Activated T-cell treated with anti-CD3 and anti-CD28 coated beads, Interleukin-2, amount 50 U/mL, for 4 hours (primary cell): ENCODE data around the gene NQO1. TPM values are rescaled to one million over a fixed set of nuclear protein-coding genes. Genes with fewer than 3 reads are reported as not detected.

ENCODE experiments used
- ATAC-seq, 2 donors: fragments of 200-7000 bp; cut with Tn5 transposase; one replicate each; pipeline ENCODE4 v1.10.0; 2021
- DNase-seq: peaks from one replicate; pipeline ENCODE4 v3.0.0-alpha.2; 2020
- H3K27me3 Mint-ChIP-seq: one replicate; pipeline ENCODE4 v1.8.0; 2021; ENCODE audit warnings: low read depth, mixed read lengths
- H3K36me3 Mint-ChIP-seq: one replicate; pipeline ENCODE4 v1.8.0; 2022; ENCODE audit warnings: mixed read lengths; ENCODE audit not compliant: insufficient read depth
- H3K4me1 Mint-ChIP-seq: one replicate; pipeline ENCODE4 v1.8.0; 2021; ENCODE audit warnings: low read depth, mixed read lengths
- H3K4me3 Mint-ChIP-seq: one replicate; pipeline ENCODE4 v1.8.0; 2021; ENCODE audit warnings: mild to moderate bottlenecking, moderate library complexity, mixed read lengths
- H3K9me3 Mint-ChIP-seq: one replicate; pipeline ENCODE4 v1.8.0; 2021; ENCODE audit warnings: mixed read lengths
- total RNA-seq, 3 donors: library from RNA; stranded (reverse); gene quantifications; one replicate each; pipeline ENCODE4 v1.2.1, GENCODE V29; 2021

Gene NQO1
- total RNA-seq, 3 donors from 2014 or later = 5.5 to 8.5 (median 6.0) TPM

DNA sequence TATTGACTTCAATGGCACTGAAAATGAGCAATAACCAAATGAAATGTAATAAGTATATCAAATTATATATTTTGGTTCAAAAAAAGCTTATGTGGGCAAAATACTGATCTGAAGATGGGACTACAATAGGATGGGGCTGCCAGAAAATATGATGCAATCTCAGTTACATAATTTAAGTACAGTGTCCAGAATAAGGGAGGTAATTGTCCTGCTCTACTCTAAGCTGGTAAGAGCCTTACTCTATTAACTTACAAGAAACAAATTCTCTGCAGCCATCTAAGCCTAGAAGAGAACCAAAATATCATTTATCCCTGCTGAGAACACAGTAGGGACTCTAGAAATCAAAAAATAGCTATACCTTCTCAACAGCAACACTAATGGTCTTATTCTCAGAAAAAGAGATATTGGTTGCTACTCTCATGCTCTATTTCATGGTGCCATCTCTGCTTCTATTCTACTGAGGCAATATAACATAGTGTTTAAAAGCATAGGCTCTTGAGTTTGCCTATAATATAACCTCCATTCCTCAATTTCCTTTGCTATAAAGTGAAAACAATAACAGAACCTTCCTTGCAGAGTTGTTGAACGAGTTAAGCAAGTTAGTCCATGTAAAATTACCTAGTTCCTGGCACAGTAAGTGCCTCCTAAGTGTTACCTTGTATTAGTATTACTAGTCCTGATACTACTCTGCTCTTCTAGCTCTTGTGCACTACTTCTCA is 19.9 kb downstream of the NQO1 start:
- H3K4me1 Mint-ChIP-seq = no peaks in the 10 kb centered on the region
- H3K4me3 Mint-ChIP-seq = no peak overlapping the region
- DNase-seq (no peak), ATAC-seq (no peak)
- no peaks in the 10 kb centered on the region for H3K9me3 Mint-ChIP-seq
- peaks cover 11% of the 10 kb centered on the region for H3K36me3 Mint-ChIP-seq
- no peaks in the 10 kb centered on the region for H3K27me3 Mint-ChIP-seq

DNA sequence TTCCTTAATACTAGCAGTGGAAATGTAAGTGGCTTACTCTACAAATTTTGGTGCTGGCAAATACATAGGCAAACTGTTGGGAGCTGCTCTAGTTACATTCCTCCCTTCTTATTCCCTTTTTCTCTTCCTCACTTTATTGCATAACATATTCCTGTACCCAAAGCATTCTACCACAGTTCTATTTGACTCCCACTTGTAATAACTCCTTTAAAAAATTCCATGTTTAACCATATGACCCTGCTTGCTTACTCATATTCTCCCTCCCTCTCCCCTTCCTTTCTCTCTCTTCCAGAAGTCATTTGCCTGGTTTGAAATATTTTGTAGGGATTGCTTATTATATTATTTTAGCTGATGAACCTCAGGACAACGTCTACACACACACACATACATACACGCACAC is 22.7 kb downstream of the NQO1 start:
- ATAC-seq (no peak), DNase-seq (no peak)
- H3K4me1 Mint-ChIP-seq = no peaks in the 10 kb centered on the region
- H3K36me3 Mint-ChIP-seq = peaks cover 15% of the 10 kb centered on the region
- H3K9me3 Mint-ChIP-seq = no peaks in the 10 kb centered on the region
- no peaks in the 10 kb centered on the region for H3K27me3 Mint-ChIP-seq
- H3K4me3 Mint-ChIP-seq = no peak overlapping the region

DNA sequence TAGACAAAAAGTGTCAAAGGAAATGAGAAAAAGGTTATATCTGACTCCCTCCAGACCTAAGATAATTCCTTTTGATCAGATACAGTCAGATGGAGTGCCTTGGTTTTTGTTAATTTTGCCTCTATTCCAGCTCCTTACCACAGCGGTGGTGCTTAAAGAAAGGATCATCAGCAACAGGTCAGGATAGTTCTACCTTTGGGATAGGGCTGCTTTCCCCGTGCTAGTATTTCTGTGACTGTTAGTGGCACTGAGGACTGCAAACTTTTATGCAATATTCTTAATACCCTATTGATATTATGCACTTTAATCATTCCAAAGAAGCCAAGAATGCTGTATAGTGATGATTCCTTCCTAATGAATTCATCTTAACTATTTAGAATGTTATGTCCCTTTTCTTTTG is 24.5 kb downstream of the NQO1 start:
- no peaks in the 10 kb centered on the region for H3K27me3 Mint-ChIP-seq
- H3K36me3 Mint-ChIP-seq = peaks cover 17% of the 10 kb centered on the region
- DNase-seq (no peak), ATAC-seq (no peak)
- no peaks in the 10 kb centered on the region for H3K9me3 Mint-ChIP-seq
- H3K4me3 Mint-ChIP-seq = no peak overlapping the region
- H3K4me1 Mint-ChIP-seq = no peaks in the 10 kb centered on the region

DNA sequence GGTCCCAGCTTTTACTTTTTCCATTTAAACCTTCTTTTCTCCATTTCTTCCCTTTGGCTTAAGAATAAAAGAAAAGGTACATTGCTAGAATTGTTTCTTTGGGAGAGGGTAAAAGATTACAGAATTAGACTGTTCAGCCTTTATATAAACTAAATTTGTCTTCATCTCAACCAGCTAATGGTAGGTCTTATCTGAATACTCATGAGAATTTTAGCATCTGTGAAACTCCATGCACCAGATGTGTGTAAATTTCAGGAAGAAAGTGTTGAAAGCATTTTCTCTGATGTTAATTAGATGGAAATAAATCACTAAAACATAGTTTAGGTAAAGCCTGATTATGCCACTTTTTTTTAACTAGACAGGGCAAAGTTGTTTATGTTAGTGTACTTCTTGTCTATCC is 24.9 kb downstream of the NQO1 start:
- DNase-seq (no peak), ATAC-seq (no peak)
- no peak overlapping the region for H3K4me3 Mint-ChIP-seq
- no peaks in the 10 kb centered on the region for H3K9me3 Mint-ChIP-seq
- peaks cover 19% of the 10 kb centered on the region for H3K36me3 Mint-ChIP-seq
- H3K4me1 Mint-ChIP-seq = no peaks in the 10 kb centered on the region
- H3K27me3 Mint-ChIP-seq = no peaks in the 10 kb centered on the region

DNA sequence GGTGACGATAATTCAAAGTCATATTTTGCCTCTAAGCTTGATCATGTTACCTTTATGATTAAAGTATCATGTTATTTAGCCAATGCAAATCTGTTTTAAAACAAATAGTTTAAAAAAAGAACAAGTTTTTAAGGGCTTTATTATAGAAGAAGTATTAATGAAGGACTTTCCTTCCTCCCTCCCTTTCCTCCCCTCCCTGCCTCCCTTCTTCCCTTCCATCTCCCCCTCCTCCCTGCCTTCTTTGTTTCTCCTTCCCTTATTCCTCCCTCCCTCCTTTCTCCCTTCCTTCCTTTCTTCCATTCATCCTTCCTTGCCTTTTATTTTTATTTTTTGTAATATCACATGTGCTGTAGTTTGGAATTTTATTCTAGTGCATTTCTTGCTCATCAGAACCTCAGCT is 26.4 kb downstream of the NQO1 start:
- Mint-ChIP-seq H3K9me3 (no peaks in the 10 kb centered on the region), H3K36me3 (peaks cover 28% of the 10 kb centered on the region), H3K4me3 (no peak overlapping the region), H3K4me1 (no peaks in the 10 kb centered on the region), H3K27me3 (no peaks in the 10 kb centered on the region)
- no peak for ATAC-seq
- DNase-seq = no peak

DNA sequence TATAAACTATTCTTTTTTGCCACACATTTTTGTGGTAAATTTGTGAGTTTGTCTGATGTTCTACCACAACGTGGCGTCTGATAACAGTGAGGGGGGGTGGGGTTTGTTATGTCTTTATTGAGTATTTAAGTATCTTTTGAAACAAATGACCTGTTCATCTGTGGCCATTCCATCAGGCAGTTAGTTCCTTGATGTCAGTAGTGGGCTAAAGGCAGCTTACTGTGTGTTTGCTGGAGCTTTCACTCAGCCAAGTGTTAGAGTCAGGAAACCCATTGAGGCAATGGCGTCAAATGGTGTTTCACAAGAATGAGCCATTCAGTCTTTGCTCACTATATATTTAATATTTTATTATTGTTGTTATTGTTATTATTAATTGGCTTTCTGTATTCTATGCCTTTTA is 28.0 kb downstream of the NQO1 start:
- Mint-ChIP-seq H3K27me3 (no peaks in the 10 kb centered on the region), H3K36me3 (peaks cover 30% of the 10 kb centered on the region), H3K4me1 (no peaks in the 10 kb centered on the region), H3K9me3 (no peaks in the 10 kb centered on the region), H3K4me3 (no peak overlapping the region)
- no peak for ATAC-seq
- DNase-seq = no peak

DNA sequence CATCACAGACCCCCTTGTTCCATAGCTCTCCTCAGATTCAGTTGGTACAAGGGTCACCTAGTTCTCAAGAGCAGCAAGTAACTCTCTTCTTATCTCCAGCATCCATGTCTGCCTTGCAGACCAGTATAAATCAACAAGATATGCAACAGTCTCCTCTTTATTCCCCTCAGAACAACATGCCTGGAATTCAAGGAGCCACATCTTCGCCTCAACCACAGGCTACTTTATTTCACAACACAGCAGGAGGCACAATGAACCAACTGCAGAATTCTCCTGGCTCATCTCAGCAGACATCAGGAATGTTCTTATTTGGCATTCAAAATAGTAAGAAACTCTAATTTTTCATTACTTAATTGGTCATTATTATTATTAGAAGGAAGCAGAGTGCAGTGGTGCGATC is 32.4 kb downstream of the NQO1 start:
- ATAC-seq (no peak), DNase-seq (no peak)
- Mint-ChIP-seq H3K4me3 (no peak overlapping the region), H3K36me3 (peaks cover 48% of the 10 kb centered on the region), H3K27me3 (no peaks in the 10 kb centered on the region), H3K9me3 (no peaks in the 10 kb centered on the region), H3K4me1 (peaks cover 9% of the 10 kb centered on the region)

DNA sequence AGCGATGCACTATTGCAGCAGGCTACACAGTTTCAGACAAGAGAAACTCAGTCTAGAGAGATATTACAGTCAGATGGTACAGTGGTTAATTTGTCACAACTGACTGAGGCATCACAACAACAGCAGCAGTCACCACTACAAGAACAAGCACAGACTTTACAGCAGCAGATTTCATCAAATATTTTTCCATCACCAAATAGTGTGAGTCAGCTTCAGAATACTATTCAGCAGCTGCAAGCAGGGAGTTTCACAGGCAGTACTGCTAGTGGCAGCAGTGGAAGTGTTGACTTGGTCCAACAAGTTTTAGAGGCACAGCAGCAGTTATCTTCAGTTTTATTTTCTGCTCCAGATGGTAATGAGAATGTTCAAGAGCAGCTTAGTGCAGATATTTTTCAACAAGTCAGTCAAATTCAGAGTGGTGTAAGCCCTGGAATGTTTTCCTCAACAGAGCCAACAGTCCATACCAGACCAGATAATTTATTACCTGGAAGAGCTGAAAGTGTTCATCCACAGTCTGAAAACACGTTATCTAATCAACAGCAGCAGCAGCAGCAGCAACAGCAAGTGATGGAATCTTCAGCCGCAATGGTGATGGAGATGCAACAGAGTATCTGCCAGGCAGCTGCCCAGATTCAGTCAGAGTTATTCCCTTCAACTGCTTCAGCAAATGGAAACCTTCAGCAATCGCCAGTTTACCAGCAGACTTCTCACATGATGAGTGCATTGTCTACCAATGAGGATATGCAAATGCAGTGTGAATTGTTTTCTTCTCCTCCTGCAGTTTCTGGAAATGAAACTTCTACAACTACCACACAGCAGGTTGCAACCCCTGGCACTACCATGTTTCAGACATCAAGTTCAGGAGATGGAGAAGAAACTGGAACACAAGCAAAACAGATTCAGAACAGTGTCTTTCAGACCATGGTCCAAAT is 34.1 kb downstream of the NQO1 start:
- no peaks in the 10 kb centered on the region for H3K9me3 Mint-ChIP-seq
- H3K27me3 Mint-ChIP-seq = no peaks in the 10 kb centered on the region
- no peak overlapping the region for H3K4me3 Mint-ChIP-seq
- peaks cover 9% of the 10 kb centered on the region for H3K4me1 Mint-ChIP-seq
- ATAC-seq (peak; percentile 76 to 87), DNase-seq (no peak)
- H3K36me3 Mint-ChIP-seq = peaks cover 43% of the 10 kb centered on the region

DNA sequence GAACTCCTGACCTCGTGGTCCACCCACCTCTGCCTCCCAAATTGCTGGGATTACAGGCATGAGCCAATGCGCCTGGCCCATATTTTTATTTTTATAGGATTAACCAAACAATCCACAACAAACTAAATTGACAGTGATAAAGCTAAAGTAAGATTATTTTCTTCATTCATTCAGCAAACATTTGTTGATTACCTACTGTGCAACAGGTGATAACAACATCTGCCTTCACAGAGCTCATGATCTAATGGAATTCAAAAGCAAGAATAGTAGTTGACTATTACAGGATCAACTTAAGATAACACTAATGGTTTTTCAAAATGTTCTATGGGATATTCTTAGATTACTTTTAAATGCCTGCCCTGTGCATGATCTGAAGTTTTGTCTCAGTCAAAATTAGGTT is 37.8 kb downstream of the NQO1 start:
- Mint-ChIP-seq H3K4me1 (peaks cover 9% of the 10 kb centered on the region), H3K4me3 (no peak overlapping the region), H3K36me3 (peaks cover 25% of the 10 kb centered on the region), H3K27me3 (no peaks in the 10 kb centered on the region), H3K9me3 (no peaks in the 10 kb centered on the region)
- DNase-seq = no peak
- ATAC-seq = no peak

DNA sequence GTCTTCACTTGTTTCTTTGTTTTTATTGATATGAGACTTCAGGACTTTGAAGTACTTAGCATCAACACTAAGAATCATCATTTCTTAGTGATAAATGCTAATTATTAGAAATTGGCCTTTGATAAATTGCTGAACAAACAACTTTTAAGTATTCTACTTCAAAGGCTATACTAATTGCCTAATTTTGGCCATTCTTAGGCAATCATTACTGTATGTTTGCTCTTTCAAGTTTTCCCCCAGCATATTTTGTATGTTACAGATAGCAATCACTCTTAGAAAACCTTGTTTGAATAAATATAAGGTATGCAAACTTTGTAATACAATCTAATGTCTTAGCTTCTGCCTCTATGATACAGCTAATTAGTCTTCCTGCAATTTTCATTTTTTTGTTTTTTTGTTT is 46.0 kb downstream of the NQO1 start:
- DNase-seq (no peak), ATAC-seq (no peak)
- H3K4me3 Mint-ChIP-seq = no peak overlapping the region
- peaks cover 20% of the 10 kb centered on the region for H3K36me3 Mint-ChIP-seq
- no peaks in the 10 kb centered on the region for H3K4me1 Mint-ChIP-seq
- no peaks in the 10 kb centered on the region for H3K9me3 Mint-ChIP-seq
- H3K27me3 Mint-ChIP-seq = no peaks in the 10 kb centered on the region

DNA sequence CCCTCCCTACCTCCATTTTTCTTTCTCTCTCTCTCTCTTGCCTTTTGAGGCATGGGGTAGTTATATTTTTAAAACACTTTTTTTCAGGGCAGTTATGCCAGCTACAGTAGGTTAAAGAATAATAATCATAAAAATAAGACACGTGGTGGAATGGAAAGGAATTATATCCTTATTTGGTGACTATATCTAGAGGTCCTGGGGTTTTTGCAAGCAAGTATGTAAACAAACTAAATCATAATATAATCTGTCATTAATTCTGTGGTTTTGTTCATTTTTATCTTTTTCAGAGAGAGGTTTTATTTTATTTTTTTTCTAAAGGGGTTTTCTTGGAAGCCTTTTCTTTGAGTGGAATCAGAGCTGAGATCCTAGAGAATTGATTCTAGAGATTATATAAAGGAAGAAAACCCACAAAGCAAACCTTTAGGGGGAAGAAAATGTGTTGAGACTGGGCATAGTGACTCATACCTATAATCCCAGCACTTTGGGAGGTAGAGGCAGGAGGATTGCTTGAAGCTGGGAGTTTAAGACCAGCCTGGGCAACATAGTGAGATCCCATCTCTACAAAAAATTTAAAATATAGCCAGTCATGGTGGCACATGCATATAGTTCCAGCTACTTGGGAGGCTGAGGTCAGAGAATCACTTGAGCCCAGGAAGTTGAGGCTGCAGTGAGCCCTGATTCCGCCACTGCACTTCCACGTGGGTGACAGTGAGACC is 53.2 kb downstream of the NQO1 start:
- Mint-ChIP-seq H3K4me3 (no peak overlapping the region), H3K36me3 (peaks cover 30% of the 10 kb centered on the region), H3K27me3 (no peaks in the 10 kb centered on the region), H3K4me1 (no peaks in the 10 kb centered on the region), H3K9me3 (no peaks in the 10 kb centered on the region)
- ATAC-seq (no peak), DNase-seq (no peak)

DNA sequence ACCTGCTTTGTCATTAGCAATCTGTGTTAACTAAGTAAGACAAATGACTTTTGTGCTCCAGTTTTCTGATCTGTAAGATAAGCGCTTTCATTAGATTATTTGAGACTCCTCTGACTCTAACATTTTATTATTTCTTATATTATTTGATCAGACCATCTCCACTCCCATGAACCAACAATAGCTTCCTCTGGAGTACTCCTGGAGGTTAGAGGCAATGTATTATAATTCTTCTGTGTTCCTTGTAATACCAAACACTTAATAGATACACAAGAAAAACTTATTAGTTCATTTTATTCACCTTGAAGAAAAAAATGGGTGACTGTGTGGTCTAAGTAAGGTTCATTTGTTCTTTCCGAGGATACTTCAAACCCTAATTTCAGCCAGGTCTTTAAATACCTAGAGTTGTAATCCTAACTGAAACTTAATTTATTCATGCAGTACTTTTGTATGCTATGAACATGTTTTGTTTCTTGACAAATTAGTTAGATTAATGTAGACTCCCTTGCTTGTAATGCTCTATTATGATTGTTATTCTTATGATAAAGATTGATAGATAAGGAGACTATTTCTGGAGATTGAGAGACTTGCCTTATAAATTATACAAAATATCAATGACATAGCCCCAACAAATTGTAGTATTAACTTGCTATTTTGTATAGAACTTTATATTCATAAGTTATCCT is 53.9 kb downstream of the NQO1 start:
- H3K4me1 Mint-ChIP-seq = no peaks in the 10 kb centered on the region
- ATAC-seq (no peak), DNase-seq (no peak)
- H3K36me3 Mint-ChIP-seq = peaks cover 29% of the 10 kb centered on the region
- H3K9me3 Mint-ChIP-seq = no peaks in the 10 kb centered on the region
- H3K27me3 Mint-ChIP-seq = no peaks in the 10 kb centered on the region
- H3K4me3 Mint-ChIP-seq = no peak overlapping the region

DNA sequence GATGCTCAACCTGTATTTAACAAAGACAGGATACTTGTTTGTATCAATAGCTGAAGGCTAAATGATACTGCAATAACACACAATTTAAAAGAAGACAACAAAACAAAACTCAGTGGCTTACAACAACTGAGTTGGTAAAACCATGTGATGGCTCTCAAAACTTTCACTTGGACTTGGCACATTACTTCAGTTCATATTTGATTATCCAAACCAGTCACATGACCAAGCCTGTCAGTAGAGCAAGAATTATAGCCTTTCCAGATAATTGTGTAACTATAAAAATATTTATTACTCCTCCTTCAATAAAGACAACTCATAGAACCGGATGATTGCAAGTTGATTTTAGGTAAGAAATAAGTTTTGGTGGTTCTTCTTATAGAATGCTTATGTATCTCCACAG is 56.8 kb downstream of the NQO1 start:
- Mint-ChIP-seq H3K27me3 (no peaks in the 10 kb centered on the region), H3K4me1 (no peaks in the 10 kb centered on the region), H3K36me3 (peaks cover 16% of the 10 kb centered on the region), H3K9me3 (no peaks in the 10 kb centered on the region), H3K4me3 (no peak overlapping the region)
- DNase-seq (no peak), ATAC-seq (no peak)

DNA sequence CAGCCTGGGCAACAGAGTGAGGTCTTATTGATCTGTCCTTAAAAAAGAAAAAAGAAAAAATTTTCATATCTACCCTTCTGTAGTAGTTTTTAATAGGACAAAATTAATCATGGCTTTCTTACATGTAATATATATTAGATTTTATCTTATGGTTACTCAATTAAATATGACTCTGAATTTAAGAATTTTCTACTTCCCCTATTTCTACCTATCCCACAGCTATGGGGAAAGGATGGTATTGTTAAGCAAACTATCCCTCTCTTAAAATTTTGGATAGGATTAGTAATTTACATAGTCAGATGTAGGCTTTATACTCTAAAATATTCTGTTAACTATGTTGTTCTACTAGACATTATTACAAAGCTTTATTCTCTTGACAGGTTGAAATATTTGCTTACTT is 62.5 kb downstream of the NQO1 start:
- no peak for DNase-seq
- Mint-ChIP-seq H3K4me1 (no peaks in the 10 kb centered on the region), H3K9me3 (no peaks in the 10 kb centered on the region), H3K4me3 (no peak overlapping the region), H3K27me3 (no peaks in the 10 kb centered on the region), H3K36me3 (peaks cover 17% of the 10 kb centered on the region)
- no peak for ATAC-seq
